ENCODE data around the gene CDK2AP2.

CDK2AP2 gene

DNA sequence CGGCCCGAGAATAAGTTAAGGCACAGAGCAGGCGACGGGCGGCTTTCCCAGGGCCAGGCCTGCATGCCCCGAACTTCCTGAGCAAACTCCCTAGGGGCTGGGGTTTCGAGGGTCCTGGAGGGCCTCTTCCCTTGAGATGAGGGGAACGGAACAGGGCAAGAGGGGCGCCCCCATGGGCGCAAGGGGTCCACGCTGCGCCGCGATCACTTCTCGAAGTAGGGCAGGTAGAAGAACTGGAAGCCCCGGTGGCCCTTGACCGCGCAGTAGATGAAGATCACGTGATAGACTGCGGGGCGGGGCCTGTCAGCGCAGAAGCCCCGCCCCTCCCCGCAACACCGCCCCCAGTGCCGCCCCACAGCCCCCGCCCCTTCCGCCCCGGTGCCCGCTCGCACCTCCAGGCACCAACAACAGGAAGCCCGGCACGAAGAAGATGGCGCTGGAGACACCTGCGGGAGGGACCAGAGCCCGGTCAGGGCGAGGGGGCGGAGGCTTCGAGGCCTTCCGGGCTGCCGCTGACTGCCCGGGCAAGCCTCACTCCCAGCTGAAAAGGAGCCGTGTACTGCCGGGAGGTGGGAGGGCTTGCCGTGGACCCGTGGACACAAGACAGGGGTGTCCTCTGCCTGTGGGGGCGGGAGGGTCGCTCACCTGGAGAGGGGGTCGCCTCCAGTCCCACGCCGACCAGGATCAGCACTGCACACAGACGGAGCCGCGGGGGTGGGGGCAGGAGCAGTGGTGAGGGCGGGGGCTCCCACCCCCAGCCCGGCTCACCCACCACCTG lies 43.4 kb downstream of the CDK2AP2 start:
- peak; percentile 3 for DNase-seq

DNA sequence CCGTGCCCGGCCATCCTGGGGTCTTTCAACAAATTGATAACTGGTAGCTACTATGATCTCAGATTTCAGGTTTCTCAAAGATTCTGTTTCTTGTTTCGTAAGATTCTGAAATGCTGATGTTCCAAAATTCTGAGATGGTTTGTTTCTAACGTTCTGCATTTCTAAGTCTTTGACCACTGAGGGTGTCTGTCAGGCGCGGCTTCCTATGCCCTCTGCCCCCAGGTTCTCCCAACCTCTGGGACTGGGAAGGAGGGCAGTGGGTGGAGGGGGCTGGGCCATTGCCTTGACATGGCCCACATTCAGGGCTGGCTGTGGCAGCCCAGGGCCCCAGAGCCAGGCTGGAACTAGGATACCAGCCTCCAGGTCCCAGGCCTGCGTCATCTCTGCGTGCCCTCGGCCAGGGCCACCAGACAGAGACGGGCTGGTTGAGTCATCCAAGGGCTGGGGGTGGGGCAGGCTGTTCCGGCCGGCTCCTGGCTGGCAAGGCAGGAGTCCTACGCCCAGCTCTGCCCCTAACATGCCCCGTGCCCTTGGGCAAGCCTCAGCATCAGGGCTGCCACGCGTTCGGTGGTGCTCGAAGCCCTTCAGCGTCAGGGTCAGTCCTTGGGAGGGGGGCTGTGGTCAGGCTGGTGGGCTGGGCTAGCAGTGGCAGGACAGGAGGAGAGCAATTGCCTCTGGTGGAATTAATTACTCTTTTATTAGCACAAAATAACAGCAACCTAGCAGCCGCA lies 44.1 kb downstream of the CDK2AP2 start:
- no peak for DNase-seq

DNA sequence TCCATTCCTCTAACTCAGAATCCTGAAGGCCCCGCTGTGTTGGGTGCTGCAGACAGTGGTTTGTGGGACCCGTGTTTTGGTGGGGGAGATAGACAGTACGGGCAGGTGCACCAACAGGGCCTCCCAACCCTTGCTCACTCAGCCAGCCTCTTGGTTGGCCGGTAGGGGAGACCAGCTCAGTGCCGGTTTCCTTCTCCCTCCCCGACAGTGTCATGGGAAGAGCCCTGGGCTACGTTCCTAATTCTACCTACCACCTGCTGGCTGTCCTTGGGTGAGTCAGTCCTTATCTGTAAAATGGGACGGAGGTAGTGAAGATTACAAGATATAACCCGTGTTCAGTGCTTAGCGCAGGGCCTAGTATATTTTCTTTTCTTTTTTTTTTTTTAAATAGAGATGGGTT lies 44.8 kb downstream of the CDK2AP2 start:
- no peak for DNase-seq

DNA sequence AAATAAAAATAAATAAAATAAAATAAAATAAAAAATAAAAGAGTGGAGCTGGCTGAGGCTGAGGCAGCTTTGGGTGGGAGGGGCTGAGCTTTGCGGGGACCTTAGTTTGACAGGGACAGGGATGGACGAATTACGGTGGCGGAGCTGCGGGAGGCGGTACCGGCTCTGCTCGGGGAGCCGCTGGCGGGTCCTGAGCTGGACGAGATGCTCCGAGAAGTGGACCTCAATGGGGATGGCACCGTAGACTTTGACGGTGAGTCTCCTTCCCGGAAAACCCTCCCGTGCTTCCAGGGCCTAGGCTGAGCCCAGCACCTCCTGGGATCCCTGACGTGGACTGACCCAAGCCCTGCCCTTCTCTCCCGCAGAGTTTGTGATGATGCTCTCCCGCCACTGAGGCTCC lies 49.7 kb downstream of the CDK2AP2 start:
- no peak for DNase-seq

DNA sequence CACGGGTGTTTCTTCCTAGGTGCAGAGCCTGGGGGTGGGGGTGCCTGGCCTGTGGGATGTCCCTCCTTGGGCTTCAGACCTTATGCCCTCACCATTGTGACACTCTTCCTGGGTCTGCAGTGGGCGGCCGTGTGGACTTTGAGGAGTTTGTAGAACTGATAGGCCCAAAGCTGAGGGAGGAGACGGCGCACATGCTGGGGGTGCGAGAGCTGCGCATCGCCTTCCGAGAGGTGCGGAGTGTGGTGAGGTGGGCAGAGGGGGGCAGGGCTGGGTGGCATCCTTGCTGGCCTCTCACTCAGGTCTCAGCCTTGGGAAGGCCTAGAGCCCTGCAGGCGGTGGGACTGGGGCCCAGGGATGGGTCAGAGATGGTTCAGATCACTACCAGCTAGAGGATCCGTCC lies 50.5 kb downstream of the CDK2AP2 start:
- DNase-seq: no peak
